Duodenal mucosa (tissue), 2 donors: ENCODE data around the gene MYCN.

Experiments used
- H3K27ac ChIP-seq: one replicate; pipeline ENCODE4 v1.7.0; 2013; ENCODE audit warnings: low read depth, low read length
- H3K27me3 ChIP-seq, 2 donors: one replicate each; pipeline ENCODE4 v1.7.0; 2013; ENCODE audit warnings: low read length in 2 of 2, control low read depth in 1 of 2; ENCODE audit not compliant: insufficient read depth in 2 of 2, control insufficient read depth in 1 of 2
- H3K36me3 ChIP-seq, 2 donors: one replicate each; pipeline ENCODE4 v1.7.0; 2013; ENCODE audit warnings: low read length in 2 of 2, control low read depth in 1 of 2; ENCODE audit not compliant: insufficient read depth in 2 of 2, control insufficient read depth in 1 of 2
- H3K4me1 ChIP-seq, 2 donors: one replicate each; pipeline ENCODE4 v1.7.0; 2013; ENCODE audit warnings: low read length in 2 of 2, control low read depth in 1 of 2; ENCODE audit not compliant: insufficient read depth in 2 of 2, control insufficient read depth in 1 of 2
- H3K4me3 ChIP-seq, 2 donors: one replicate each; pipeline ENCODE4 v1.7.0; 2013; ENCODE audit warnings: low read length in 2 of 2, low read depth in 1 of 2
- H3K9ac ChIP-seq, 2 donors: one replicate each; pipeline ENCODE4 v1.7.0; 2013; ENCODE audit warnings: low read length in 2 of 2, low read depth in 1 of 2
- H3K9me3 ChIP-seq, 2 donors: one replicate each; pipeline ENCODE4 v1.7.0; 2013; ENCODE audit warnings: low read length in 2 of 2, control low read depth in 1 of 2; ENCODE audit not compliant: control insufficient read depth in 1 of 2

Gene MYCN

DNA sequence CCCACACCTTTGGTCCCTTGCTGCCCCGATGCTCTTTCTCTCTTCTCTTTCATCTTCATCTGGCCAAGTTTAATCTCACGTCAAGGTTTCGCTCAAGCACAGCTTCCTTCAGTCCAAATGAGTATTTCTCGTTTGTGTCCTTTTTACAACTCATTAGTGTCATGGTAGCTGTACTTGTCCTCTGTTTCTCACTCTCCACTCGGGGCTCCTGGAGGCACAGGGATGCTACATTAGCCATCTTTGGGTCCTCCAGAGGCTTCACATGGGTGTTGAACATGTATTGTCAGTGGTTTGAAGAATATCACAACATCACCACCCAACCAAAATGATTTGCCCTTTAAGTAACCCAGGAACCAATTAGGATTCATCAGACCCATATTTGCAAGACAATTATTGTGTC is 30.4 kb downstream of the MYCN start:
- no peaks in the 10 kb centered on the region for H3K36me3 ChIP-seq
- H3K9ac ChIP-seq, result no peak overlapping the region
- no peaks in the 10 kb centered on the region for H3K27me3 ChIP-seq
- no peak overlapping the region for H3K27ac ChIP-seq
- H3K9me3 ChIP-seq, result no peaks in the 10 kb centered on the region
- H3K4me3 ChIP-seq, result no peak overlapping the region
- H3K4me1 ChIP-seq, result no peaks in the 10 kb centered on the region

DNA sequence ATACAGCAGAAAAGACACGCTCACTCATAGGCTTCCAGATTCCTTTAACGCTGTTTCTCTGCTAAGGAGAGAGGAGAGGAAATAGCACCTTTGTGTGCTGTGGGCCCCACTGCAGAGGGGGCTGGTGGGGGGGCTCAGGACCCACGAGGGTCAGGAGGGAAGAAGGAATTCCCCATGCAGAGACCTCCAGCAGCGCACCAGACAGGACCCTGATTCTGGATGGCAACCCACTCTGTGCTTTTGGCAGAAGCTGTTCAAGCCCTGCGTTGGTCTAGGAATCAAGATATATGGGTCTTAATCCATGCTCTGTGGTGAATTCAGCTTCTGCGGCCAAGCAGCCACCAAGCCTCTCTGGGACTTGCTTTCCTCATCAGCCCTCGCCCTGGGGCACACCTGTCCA is 31.0 kb downstream of the MYCN start:
- H3K4me1 ChIP-seq, result no peaks in the 10 kb centered on the region

DNA sequence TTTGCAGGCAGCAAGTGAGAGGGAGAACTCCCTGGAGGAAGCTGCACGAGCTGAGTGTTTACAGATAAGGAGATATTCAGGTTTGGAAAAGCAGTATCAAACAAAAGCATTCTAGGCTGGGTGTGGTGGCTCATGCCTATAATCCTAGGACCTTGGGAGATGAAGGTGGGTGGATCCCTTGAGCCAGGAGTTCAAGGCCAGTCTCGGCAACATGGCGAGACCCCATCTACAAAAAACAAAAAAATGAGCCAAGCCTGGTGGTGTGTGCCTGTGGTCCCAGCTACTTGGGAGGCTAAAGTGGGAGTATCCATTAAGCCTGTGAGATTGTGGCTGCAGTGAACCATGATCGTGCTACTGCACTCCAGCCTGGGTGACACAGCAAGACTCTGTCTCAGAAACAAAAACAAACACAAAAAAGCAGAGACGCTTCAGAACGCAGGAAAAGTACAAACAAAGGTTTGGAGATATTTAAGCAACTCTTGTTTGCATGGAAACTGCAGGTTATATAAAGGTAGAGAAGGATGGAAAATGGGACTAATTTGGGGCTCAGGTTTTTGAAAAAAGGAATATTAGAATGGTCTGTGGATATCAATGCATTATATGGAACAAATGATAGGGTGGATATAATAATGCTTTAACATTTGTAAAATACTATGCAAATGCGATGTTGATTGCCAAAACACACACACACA is 31.6 kb downstream of the MYCN start:
- Histone ChIP-seq H3K27ac (no peak overlapping the region), H3K9me3 (no peaks in the 10 kb centered on the region), H3K9ac (no peak overlapping the region), H3K27me3 (no peaks in the 10 kb centered on the region), H3K4me3 (no peak overlapping the region), H3K36me3 (no peaks in the 10 kb centered on the region), H3K4me1 (no peaks in the 10 kb centered on the region)

More for the DNA sequence above, 31.0 kb downstream of the MYCN start:
- no peaks in the 10 kb centered on the region for H3K36me3 ChIP-seq
- no peak overlapping the region for H3K4me3 ChIP-seq
- H3K27me3 ChIP-seq, result no peaks in the 10 kb centered on the region
- H3K9ac ChIP-seq, result no peak overlapping the region
- H3K27ac ChIP-seq, result no peak overlapping the region
- H3K9me3 ChIP-seq, result no peaks in the 10 kb centered on the region

DNA sequence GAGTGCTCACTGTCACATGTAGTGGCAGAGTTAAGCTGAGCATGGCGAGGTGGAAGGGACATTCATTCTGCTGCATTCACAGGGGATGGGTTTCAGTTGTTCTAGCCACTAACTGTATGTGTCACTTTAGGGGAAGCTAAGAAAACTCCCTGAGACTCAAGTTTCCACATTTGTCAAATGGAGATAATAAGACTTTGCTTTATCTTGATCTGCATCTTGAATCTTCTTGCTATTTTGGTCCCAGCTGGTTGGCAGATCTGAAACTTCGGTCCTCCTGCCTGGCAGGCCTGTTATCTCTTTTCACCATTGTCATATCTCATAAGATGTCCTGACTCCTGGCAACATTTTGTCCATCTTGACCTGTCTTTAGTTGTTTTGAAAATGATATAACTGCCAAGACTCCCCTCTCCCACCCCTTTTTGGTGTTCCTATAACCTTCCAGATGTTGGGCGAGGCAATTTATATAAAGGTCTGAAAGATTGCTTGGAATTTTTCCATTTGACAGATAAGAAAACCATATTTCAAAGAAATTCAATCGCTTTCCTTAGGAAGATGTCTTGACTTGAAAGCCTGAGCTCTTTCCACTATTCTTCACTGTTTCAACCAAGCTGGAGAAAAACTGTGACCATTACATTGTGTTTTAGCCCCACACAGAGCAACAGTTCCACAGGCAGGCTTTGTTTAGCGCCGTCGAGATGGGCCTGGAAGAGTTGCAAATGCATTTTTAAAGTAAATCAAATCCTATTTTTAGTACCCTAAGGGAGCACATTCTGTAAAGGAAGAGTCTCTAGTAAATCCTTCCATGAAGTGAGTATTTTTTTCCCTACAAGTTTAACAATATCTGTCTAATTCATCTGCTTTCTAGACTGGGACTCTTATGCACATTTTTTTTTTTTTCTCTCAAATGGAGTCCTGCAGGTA is 33.4 kb downstream of the MYCN start:
- Histone ChIP-seq H3K36me3 (no peaks in the 10 kb centered on the region), H3K9ac (no peak overlapping the region), H3K9me3 (no peaks in the 10 kb centered on the region), H3K27ac (no peak overlapping the region), H3K4me1 (no peaks in the 10 kb centered on the region), H3K4me3 (no peak overlapping the region), H3K27me3 (no peaks in the 10 kb centered on the region)

DNA sequence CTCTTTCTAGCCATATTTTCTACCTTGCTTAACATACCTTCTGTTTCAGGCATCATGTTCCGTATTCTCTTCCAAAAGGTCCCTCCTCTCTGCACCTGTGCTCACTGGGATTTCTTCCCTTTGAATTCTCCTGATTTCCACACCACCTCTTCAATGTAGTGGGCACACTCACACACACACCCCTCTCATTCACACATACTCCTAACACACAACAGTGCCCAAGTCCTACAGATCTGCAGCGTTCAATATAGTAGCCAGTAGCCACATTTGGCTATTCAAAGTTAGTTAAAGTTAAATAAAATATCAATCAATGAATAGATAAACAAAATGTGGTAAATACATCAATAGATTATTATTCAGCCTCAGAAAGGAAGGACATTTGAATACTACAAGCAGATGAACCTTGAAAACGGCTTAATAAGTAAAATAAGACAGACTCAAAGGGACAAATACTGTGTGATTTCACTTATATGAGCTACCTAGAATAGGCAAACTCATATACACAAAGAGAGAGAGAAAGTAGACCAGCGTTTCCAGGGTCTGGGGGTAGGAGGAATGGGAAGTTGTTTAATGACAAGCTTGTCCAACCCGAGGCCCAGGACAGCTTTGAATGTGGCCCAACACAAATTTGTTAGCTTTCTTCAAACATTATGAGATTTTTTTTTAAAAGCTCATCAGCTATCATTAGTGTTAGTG is 34.4 kb downstream of the MYCN start:
- H3K9me3 ChIP-seq, result no peaks in the 10 kb centered on the region
- no peaks in the 10 kb centered on the region for H3K36me3 ChIP-seq
- H3K9ac ChIP-seq, result no peak overlapping the region
- H3K4me3 ChIP-seq, result no peak overlapping the region
- no peaks in the 10 kb centered on the region for H3K4me1 ChIP-seq
- no peaks in the 10 kb centered on the region for H3K27me3 ChIP-seq
- H3K27ac ChIP-seq, result no peak overlapping the region

DNA sequence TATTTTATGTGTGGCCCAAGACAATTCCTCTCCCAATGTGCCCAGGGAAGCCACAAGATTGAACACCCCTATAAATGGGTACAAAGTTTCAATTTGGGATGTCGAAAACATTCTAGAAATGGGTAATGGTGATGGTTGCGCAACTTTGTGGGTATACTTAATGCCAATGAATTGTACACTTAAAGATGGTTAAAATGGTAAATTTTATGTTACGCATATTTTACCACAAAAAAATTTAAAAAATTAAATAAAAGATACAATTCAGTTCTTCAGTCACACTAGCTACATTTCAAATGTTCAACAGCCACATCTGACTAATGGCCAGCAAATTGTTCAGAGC is 34.9 kb downstream of the MYCN start:
- Histone ChIP-seq H3K9ac (no peak overlapping the region), H3K27ac (no peak overlapping the region), H3K4me3 (no peak overlapping the region), H3K9me3 (no peaks in the 10 kb centered on the region), H3K36me3 (no peaks in the 10 kb centered on the region), H3K4me1 (no peaks in the 10 kb centered on the region), H3K27me3 (no peaks in the 10 kb centered on the region)

DNA sequence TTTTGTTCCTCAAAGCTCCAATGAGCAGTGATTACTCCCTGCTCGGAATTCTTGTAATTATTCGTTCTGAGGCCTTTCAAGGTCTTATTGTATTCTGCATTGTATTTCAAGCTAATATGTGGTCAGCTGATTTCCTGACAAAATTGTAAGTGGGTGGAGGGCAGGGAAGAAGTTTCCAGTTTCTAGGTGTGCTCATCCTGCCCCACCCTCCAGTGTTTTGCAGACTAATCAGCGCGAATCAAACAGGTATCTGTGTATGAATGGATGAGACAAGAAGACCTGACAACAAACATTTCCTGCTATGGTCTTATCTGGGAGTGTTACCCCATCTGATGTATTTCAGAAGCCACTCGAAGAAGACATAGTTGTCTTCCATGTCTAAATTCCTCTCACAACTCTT is 35.3 kb downstream of the MYCN start:
- no peak overlapping the region for H3K9ac ChIP-seq

DNA sequence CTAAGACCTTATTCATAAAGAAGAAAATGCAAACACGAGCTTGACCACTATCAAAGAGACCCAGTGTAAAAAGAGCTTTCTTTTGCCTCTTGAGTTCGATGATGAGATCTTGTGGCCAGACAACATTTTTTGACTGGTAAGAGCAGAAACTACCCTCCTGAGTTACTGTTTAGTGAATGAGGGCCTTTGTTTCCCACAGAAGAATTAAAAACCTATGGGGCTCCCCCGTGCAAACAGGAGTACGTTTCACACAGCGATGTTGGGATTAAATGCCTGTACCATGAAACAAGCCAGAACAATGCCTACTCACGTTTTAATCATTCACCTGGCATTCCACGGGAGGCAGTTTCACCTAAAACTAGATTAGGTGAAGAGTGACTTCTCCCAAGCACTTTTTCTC is 36.0 kb downstream of the MYCN start:
- Histone ChIP-seq H3K4me1 (no peaks in the 10 kb centered on the region), H3K4me3 (no peak overlapping the region), H3K27ac (no peak overlapping the region), H3K9ac (no peak overlapping the region), H3K27me3 (no peaks in the 10 kb centered on the region), H3K36me3 (no peaks in the 10 kb centered on the region), H3K9me3 (no peaks in the 10 kb centered on the region)

More for the DNA sequence above, 35.3 kb downstream of the MYCN start:
- no peak overlapping the region for H3K4me3 ChIP-seq
- no peak overlapping the region for H3K27ac ChIP-seq
- no peaks in the 10 kb centered on the region for H3K27me3 ChIP-seq
- no peaks in the 10 kb centered on the region for H3K4me1 ChIP-seq
- H3K36me3 ChIP-seq, result no peaks in the 10 kb centered on the region
- no peaks in the 10 kb centered on the region for H3K9me3 ChIP-seq

DNA sequence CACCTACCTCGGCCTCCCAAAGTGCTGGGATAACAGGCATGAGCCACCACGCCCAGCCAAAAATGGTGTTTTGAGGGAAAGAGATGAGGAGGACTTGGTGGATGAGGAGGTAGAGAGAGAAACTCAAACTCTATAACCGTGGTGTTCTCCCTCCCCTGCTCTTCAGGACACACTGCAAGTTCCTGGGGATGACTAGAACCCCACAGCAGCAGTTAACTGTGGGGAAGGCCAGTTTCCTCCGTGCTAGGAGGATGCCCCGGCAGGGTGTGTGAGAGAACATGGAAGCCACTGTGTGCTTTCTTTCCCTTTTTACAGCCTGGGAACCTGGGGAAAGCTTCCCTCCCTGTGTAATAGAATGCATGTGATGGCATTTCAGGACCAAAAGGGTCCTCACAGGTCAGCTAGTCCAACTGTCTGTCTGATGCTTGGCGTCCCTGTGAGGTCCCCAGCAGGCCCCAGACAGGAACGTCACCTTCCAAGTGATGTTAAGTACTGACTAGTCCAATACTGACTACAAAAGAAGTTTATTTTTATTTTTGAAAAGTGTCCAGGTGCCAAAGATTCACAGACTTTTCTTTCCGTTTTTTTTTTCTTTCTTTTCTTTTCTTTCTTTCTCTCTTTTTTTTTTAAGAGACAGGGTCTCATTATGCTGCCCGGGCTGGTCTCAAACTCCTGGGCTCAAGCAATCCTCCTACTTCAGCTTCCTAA is 38.9 kb downstream of the MYCN start:
- Histone ChIP-seq H3K27me3 (no peaks in the 10 kb centered on the region), H3K4me3 (no peak overlapping the region), H3K9ac (no peak overlapping the region), H3K27ac (no peak overlapping the region), H3K9me3 (no peaks in the 10 kb centered on the region), H3K4me1 (no peaks in the 10 kb centered on the region), H3K36me3 (no peaks in the 10 kb centered on the region)
